GM19463 (cell line): Measurements from ENCODE around the gene SIRPB1.
"Not testable (repeated sequence)": the region's sequence is repeated elsewhere in the genome, so short reads cannot be mapped to it uniquely, and the experiment has no call there.

Source experiments
- ATAC-seq: cut with Tn5 transposase; IDR thresholded peaks from one replicate; pipeline ENCODE4 v1.9.1; 2021; ENCODE audit warnings: mild to moderate bottlenecking, moderate library complexity; ENCODE audit not compliant: unreplicated experiment

Gene SIRPB1

GRCh38 chr20:1637226-1637625, 17.4 kb upstream of the SIRPB1 start:
- no peak for ATAC-seq

DNA sequence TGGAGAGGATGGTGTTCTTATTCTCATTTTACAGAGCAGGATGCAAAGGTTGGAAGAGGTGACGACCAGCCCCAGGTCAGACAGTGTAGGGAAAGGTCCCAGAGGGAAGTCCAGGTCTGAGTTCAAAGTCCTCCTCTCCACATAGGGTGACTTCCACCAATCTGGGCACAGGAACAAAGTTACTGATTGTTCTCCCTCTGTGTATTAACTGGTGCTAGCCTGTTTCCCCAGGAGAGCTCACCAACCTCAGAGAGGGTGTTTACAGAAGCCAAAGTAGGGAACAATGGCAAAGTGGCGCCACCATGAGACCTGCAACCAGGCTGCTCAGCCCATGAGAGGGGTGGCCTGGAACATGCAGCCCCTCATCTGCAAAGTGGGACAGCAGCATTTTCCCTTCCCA, 16.8 kb upstream of the SIRPB1 start:
- ATAC-seq = no peak

DNA sequence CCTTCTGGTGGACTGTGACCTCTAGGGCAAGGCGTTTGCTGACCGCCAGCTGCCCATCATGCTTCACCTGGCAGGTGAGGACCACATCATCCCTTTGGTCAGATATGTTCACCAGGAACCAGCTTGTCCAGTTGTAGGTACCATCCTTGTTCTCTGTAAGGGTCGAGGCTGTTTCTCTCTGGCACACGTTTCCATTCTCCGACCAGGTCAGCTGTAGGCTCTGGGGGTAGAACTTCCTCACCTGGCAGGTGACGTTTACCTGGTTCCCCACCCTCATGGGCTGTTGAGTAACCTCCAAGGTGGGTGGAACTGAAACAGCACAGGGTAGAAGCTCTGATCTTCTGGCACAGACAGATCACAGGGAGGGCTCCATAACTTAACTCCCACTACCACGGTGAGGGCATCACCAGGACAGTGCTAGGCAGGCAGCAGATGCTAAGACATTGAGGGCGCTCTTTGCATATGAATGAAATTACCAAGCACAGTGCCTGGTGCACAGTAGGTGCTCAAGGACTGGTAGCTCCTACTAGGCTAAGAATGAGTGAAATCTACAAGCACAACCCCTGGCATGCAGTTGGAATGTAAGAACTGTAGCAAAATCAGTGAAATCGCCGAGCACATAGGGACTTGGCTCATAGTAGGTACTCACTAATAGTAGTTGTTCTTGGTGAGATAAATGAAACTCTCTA, 15.6 kb upstream of the SIRPB1 start:
- ATAC-seq = no peak

- no peak for ATAC-seq
These were observed 13.7 kb upstream of the SIRPB1 start for GRCh38 chr20:1633535-1633934.

- no peak for ATAC-seq
These were observed 12.4 kb upstream of the SIRPB1 start for GRCh38 chr20:1632178-1632577.

GRCh38 chr20:1631309-1632151, 11.7 kb upstream of the SIRPB1 start:
- no peak for ATAC-seq

- ATAC-seq = no peak
These were observed 10.4 kb upstream of the SIRPB1 start for GRCh38 chr20:1630186-1630585.

GRCh38 chr20:1629321-1629720, 9.5 kb upstream of the SIRPB1 start:
- ATAC-seq = no peak

GRCh38 chr20:1628621-1629020, 8.8 kb upstream of the SIRPB1 start:
- ATAC-seq = no peak

DNA sequence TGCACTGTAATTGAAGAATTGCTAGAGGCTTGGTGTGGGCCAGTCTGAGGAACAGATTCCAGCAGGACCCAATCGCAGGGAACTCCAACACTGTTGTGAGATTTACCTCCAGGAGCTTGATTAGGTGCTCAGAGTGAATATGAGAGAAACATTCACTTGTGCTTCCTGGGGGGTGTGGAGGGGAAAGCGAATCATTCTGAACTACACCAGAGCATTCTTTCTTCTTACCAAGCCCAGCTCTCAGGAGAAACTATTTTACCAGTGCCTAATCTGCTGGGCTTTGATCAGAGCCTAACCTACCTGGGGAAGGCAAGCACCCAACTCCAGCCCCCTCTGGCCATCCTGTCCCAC, 7.4 kb upstream of the SIRPB1 start:
- no peak for ATAC-seq

GRCh38 chr20:1626528-1627199, 6.9 kb upstream of the SIRPB1 start:
- no peak for ATAC-seq

DNA sequence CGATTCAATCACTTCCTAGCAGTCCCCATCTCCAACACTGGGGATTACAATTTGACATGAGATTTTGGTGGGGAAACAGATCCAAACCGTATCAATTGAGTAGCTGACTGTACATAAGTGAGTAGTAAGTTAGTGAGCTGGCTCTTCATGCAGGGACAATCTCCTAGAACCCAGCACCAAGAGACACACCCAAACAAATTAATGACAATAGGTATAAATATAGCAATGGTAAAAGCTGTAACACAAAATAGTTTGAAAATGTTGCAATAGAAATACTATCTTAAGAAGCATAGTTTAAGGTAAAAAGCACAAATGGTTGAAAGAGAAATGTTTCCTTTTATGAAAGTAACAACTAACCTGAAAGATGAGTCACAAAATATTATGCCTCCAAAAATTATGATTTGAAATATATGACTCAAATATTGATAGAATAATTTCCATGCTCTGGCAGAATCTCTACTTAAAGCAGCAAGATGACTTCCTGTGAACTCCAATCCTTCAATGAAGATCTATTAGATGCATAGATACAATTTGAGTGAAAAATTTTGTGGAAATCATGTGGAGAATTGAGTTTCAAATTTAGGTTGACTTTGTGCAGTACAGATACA, 5.4 kb upstream of the SIRPB1 start:
- no peak for ATAC-seq

DNA sequence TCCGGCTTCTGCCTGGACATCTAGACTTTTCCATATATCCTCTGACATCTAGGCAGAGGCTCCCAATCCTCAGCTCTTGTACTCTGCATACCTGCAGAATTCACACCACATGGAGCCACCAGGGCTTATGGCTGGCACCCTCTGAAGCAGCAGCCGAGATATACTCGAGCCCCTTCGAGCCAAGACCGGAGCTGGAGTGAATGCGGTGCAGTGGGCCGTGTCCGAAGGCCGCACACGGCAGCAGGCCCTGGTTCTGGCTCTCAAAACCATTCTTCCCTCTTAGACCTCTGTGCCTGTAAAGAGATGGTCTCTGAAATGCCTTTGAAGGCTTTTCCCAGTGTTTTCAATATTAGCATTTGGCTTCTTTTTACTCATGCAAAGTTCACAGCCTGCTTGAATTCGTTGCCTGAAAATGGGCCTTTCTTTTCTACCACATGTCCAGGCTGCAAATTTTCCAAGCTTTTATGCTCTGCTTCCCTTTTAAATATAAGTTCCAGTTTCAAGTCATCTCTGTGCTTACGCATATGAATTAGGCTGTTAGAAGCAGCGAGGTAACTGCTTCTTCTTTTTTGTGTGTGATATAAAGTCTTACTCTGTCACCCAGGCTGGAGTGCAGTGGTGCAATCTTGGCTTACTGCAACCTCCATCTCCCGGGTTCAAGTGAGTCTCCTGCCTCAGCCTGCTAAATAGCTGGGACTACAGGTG, 3.8 kb upstream of the SIRPB1 start:
- no peak for ATAC-seq

DNA sequence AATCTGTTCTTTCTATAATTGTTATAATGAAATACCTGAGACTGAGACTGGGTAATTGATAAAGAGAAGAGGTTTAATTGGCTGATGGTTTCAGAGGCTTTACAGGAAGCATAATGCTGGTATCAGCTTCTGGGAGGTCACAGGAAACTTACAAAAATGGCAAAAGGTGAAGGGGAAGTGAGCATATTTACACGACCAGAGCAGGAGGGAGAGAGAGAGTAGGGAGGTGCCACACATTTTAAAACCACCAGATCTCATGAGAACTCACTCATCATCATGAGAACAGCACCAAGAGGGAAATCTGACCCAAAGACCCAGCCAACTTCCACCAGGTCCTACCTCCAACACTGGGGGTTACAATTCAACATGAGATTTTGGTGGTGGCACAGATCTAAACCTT, 2.6 kb upstream of the SIRPB1 start:
- no peak for ATAC-seq

- ATAC-seq = no peak
These were observed 1.5 kb upstream of the SIRPB1 start for GRCh38 chr20:1621316-1621715.

DNA sequence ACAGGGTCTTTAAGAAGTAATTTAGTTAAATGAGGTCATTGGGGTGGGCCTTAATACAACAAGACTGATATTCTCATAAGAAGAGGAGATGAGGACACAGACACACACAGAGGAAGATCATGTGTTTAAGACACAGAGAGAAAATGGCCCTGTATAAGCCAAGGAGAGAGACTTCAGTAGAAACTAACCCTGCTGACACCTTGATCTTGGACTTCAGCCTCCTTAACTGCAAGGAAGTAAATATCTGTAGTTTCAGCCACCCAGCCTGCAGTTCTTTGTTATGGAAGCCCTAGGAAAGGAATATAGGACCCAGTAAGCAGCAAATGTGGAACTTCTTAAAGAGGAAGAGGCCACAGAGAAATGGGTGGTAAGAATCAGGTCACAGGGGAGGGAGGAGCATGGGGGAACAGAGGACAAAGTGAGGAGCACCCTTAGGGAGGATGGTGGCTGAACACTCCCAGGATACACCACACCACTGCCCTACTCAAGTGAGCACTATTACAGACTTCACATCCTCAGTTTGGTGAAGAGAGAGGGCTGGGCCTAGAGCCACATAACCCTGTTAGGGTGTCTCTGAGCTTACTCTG, 762 bp downstream of the SIRPB1 start:
- ATAC-seq = no peak

DNA sequence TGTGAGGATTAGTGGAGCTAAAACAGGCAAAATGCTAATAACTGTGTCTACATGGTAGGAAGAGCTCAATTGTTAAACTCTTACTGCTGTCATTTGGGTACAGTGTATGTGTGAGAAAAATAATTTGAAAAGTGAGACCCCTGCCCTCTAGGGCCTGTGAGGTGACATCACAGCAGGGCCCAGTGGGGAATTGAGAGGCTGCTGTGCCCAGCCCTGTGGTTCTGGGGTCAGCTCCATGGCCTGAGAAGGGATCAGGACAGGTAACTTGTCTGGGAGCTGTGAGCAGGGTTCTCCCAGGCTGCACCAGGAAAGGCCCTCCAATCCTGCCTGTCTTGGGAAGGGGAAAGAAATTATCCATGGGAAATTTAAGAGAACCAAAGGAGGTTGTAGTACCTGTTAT, 1.3 kb downstream of the SIRPB1 start:
- ATAC-seq = no peak

GRCh38 chr20:1616858-1617434, 2.9 kb downstream of the SIRPB1 start:
- no peak for ATAC-seq

- ATAC-seq = not testable (repeated sequence)
These were observed 9.4 kb downstream of the SIRPB1 start for GRCh38 chr20:1610404-1610803.

GRCh38 chr20:1608678-1609347, 11.0 kb downstream of the SIRPB1 start:
- ATAC-seq = not testable (repeated sequence)
